Suprapubic skin (tissue), 4 donors: ENCODE results near the gene HECTD2. TPM values are rescaled to one million over a fixed set of nuclear protein-coding genes. Genes with fewer than 3 reads are reported as not detected.

Experiments
- DNase-seq, 2 donors: peaks; one replicate each; pipeline ENCODE4 v3.0.0-alpha.2; 2019; ENCODE audit warnings: low spot score in 2 of 2
- H3K27ac ChIP-seq: fragments of 200-600 bp; sonication (generic); one replicate; pipeline ENCODE4 v1.5.1; 2019
- H3K27me3 ChIP-seq: fragments of 200-600 bp; sonication (generic); one replicate; pipeline ENCODE4 v1.5.1; 2019
- H3K36me3 ChIP-seq: fragments of 200-600 bp; sonication (generic); one replicate; pipeline ENCODE4 v1.5.1; 2019
- H3K4me1 ChIP-seq: fragments of 200-600 bp; sonication (generic); one replicate; pipeline ENCODE4 v1.5.1; 2019
- H3K4me3 ChIP-seq: fragments of 200-600 bp; sonication (generic); one replicate; pipeline ENCODE4 v1.5.1; 2019; ENCODE audit warnings: mild to moderate bottlenecking
- H3K9me3 ChIP-seq: fragments of 200-600 bp; sonication (generic); one replicate; pipeline ENCODE4 v1.5.1; 2019
- EP300 ChIP-seq: sonication (generic); formaldehyde crosslinking; IDR thresholded peaks from one replicate; pipeline ENCODE4 v1.6.1; 2017; ENCODE audit warnings: antibody characterized with exemption
- POLR2A ChIP-seq, 2 donors: fragments of 450-650 bp; IDR thresholded peaks; one replicate each; pipeline ENCODE4 v1.6.1; 2017; ENCODE audit warnings: antibody characterized with exemption in 2 of 2, mild to moderate bottlenecking in 2 of 2, moderate library complexity in 2 of 2
- POLR2AphosphoS5 ChIP-seq, 3 donors: sonication (generic); formaldehyde crosslinking; IDR thresholded peaks; one replicate each; pipeline ENCODE4 v1.6.1; 2017; ENCODE audit warnings: antibody characterized with exemption in 3 of 3
- WGBS: methylation state at CpG from one replicate; pipeline ENCODE4 v1.1.5; 2018; 5-methylcytosine and 5-hydroxymethylcytosine counted together
- total RNA-seq, 4 donors: library from RNA; depleted of rRNA; stranded (reverse); fragments of >200 nt; gene quantifications; one replicate each; pipeline ENCODE4 v1.1.0, GENCODE V29; 2016
- TF ChIP-seq, protein P1 (sequence below), 2 donors: fragments of 200-600 bp in 1 of 2; fragments of 450-650 bp in 1 of 2; sonication (generic) in 1 of 2; IDR thresholded peaks; one replicate each; pipeline ENCODE4 v1.5.1; 2016 to 2019; ENCODE audit warnings: antibody characterized with exemption in 2 of 2, mild to moderate bottlenecking in 1 of 2, moderate library complexity in 1 of 2

HECTD2 gene
- total RNA-seq, 4 donors from 2014 or later, result 3.4 to 10.5 (median 8.6) TPM

DNA sequence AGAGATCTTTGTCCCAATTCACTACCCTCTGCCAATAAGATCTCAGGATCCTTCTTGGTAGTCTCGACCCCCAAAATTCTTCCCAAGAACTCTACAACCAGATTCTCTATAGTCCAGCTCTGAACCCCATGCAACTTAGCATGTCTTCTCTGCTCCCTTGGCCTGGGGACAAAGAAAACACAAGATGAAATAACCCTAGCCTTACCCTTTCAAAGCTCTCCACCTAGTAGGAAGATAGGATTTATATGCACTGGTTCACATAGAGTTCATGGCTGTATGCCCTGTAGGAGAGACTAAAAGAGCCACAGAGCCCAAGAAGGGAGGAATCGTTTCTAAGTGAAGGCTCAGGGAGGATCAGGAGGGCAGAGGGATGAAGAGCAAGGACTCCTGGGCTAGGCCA is 126.6 kb downstream of the HECTD2 start:
- H3K4me3 ChIP-seq, result no peak overlapping the region
- H3K27ac ChIP-seq, result no peak overlapping the region
- no peaks in the 10 kb centered on the region for H3K36me3 ChIP-seq
- TF ChIP-seq POLR2A (IDR thresholded peaks at IDR 0.05) (no peak), POLR2AphosphoS5 (IDR thresholded peaks at IDR 0.05) (no peak), EP300 (no peak)
- TF ChIP-seq, protein P1, sequence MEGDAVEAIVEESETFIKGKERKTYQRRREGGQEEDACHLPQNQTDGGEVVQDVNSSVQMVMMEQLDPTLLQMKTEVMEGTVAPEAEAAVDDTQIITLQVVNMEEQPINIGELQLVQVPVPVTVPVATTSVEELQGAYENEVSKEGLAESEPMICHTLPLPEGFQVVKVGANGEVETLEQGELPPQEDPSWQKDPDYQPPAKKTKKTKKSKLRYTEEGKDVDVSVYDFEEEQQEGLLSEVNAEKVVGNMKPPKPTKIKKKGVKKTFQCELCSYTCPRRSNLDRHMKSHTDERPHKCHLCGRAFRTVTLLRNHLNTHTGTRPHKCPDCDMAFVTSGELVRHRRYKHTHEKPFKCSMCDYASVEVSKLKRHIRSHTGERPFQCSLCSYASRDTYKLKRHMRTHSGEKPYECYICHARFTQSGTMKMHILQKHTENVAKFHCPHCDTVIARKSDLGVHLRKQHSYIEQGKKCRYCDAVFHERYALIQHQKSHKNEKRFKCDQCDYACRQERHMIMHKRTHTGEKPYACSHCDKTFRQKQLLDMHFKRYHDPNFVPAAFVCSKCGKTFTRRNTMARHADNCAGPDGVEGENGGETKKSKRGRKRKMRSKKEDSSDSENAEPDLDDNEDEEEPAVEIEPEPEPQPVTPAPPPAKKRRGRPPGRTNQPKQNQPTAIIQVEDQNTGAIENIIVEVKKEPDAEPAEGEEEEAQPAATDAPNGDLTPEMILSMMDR (IDR thresholded peaks at IDR 0.05), result no peak
- no peaks in the 10 kb centered on the region for H3K4me1 ChIP-seq
- no peaks in the 10 kb centered on the region for H3K9me3 ChIP-seq
- no peak for DNase-seq
- 68% methylated on average over 2 of the region's 2 CpGs for WGBS
- no peaks in the 10 kb centered on the region for H3K27me3 ChIP-seq

- Histone ChIP-seq H3K4me3 (no peak overlapping the region), H3K36me3 (no peaks in the 10 kb centered on the region), H3K4me1 (no peaks in the 10 kb centered on the region), H3K9me3 (no peaks in the 10 kb centered on the region), H3K27me3 (no peaks in the 10 kb centered on the region), H3K27ac (no peak overlapping the region)
- TF ChIP-seq POLR2A (IDR thresholded peaks at IDR 0.05) (no peak), POLR2AphosphoS5 (IDR thresholded peaks at IDR 0.05) (no peak)
- DNase-seq, result no peak
- WGBS, result 99% methylated on average over 4 of the region's 4 CpGs
These were observed 127.7 kb downstream of the HECTD2 start for GRCh38 chr10:91537614-91538383.

- Histone ChIP-seq H3K36me3 (no peaks in the 10 kb centered on the region), H3K4me3 (no peak overlapping the region), H3K27ac (no peak overlapping the region), H3K9me3 (no peaks in the 10 kb centered on the region), H3K4me1 (no peaks in the 10 kb centered on the region), H3K27me3 (no peaks in the 10 kb centered on the region)
- TF ChIP-seq, protein P1 (IDR thresholded peaks at IDR 0.05), result no peak
- TF ChIP-seq EP300 (no peak), POLR2AphosphoS5 (IDR thresholded peaks at IDR 0.05) (no peak), POLR2A (IDR thresholded peaks at IDR 0.05) (no peak)
- WGBS, result 90% methylated on average over 5 of the region's 5 CpGs
- no peak for DNase-seq
These were observed 129.8 kb downstream of the HECTD2 start for GRCh38 chr10:91539930-91540329.

DNA sequence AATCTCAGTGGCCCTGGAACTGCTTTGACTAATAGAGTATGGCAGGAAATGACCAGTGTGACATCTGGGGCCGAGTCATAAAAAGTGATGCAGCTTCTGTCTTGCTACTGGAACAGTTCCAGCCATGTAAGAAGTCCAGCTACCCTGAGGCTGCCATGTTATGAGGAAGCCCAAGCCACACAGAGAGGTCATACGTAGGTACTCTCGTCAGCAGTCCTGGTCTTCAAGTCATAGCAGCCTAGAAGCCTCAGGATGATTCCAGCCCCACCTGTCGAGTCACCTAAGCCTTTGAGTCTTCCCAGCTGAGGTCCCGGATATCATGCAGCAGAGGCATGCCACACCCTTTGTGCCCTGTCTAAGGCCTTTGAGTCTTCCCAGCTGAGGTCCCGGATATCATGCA is 130.6 kb downstream of the HECTD2 start:
- no peaks in the 10 kb centered on the region for H3K4me1 ChIP-seq
- H3K27ac ChIP-seq, result no peak overlapping the region
- H3K9me3 ChIP-seq, result no peaks in the 10 kb centered on the region
- no peak for DNase-seq
- no peaks in the 10 kb centered on the region for H3K27me3 ChIP-seq
- TF ChIP-seq, protein P1 (IDR thresholded peaks at IDR 0.05), result no peak
- TF ChIP-seq POLR2A (IDR thresholded peaks at IDR 0.05), result no peak
- TF ChIP-seq POLR2AphosphoS5 (IDR thresholded peaks at IDR 0.05), result no peak
- TF ChIP-seq EP300, result no peak
- WGBS, result 91% methylated on average over 6 of the region's 6 CpGs
- H3K4me3 ChIP-seq, result no peak overlapping the region
- H3K36me3 ChIP-seq, result no peaks in the 10 kb centered on the region

GRCh38 chr10:91541481-91541880 is 131.3 kb downstream of the HECTD2 start:
- no peak for DNase-seq
- no peaks in the 10 kb centered on the region for H3K27me3 ChIP-seq
- no peak overlapping the region for H3K4me3 ChIP-seq
- 49% methylated on average over 6 of the region's 6 CpGs for WGBS
- TF ChIP-seq POLR2AphosphoS5 (IDR thresholded peaks at IDR 0.05) (no peak), EP300 (no peak), POLR2A (IDR thresholded peaks at IDR 0.05) (no peak)
- TF ChIP-seq, protein P1 (IDR thresholded peaks at IDR 0.05), result no peak
- H3K27ac ChIP-seq, result no peak overlapping the region
- H3K36me3 ChIP-seq, result no peaks in the 10 kb centered on the region
- H3K4me1 ChIP-seq, result no peaks in the 10 kb centered on the region
- no peaks in the 10 kb centered on the region for H3K9me3 ChIP-seq
